GM18526 (cell line): ENCODE results near the gene PPP6R1.

Source experiments
- POLR2A ChIP-seq: IDR thresholded peaks from 3 replicates; pipeline ENCODE4 v1.6.1; 2011; ENCODE audit not compliant: insufficient read length; ENCODE audit errors: extremely low read depth

The PPP6R1 gene

GRCh38 chr19:55242517-55242916, 16.3 kb downstream of the PPP6R1 start:
- TF ChIP-seq POLR2A: no peak

GRCh38 chr19:55241935-55242464, 16.8 kb downstream of the PPP6R1 start:
- no peak for TF ChIP-seq POLR2A

- no peak for TF ChIP-seq POLR2A
Measured at GRCh38 chr19:55241143-55241934, 17.5 kb downstream of the PPP6R1 start.

- TF ChIP-seq POLR2A: no peak
Measured at GRCh38 chr19:55240713-55241020, 18.1 kb downstream of the PPP6R1 start.

DNA sequence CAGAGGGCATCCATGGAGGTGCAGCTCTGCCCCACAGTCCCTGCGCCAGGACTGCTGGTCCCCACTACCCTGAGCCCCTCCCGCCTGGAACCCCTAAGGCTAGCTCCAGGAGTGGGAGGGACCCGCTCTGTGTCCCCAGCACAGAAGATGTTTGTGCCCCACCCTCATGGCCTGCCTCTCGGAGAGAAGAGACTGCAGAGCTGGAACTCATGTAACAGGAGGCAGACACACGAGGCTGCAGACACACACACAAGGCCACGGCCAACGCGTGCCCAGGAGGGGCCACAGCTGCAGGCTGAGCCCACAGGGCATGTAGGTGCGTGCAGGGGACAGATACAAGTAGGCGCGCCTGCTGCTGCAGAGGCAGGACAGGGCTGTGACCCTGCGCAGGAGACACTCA, 19.8 kb downstream of the PPP6R1 start:
- no peak for TF ChIP-seq POLR2A

GRCh38 chr19:55238030-55238429, 20.8 kb downstream of the PPP6R1 start:
- no peak for TF ChIP-seq POLR2A

- no peak for TF ChIP-seq POLR2A
Measured at GRCh38 chr19:55232986-55233385, 25.8 kb downstream of the PPP6R1 start.

GRCh38 chr19:55232286-55232602, 26.6 kb downstream of the PPP6R1 start:
- TF ChIP-seq POLR2A: no peak

DNA sequence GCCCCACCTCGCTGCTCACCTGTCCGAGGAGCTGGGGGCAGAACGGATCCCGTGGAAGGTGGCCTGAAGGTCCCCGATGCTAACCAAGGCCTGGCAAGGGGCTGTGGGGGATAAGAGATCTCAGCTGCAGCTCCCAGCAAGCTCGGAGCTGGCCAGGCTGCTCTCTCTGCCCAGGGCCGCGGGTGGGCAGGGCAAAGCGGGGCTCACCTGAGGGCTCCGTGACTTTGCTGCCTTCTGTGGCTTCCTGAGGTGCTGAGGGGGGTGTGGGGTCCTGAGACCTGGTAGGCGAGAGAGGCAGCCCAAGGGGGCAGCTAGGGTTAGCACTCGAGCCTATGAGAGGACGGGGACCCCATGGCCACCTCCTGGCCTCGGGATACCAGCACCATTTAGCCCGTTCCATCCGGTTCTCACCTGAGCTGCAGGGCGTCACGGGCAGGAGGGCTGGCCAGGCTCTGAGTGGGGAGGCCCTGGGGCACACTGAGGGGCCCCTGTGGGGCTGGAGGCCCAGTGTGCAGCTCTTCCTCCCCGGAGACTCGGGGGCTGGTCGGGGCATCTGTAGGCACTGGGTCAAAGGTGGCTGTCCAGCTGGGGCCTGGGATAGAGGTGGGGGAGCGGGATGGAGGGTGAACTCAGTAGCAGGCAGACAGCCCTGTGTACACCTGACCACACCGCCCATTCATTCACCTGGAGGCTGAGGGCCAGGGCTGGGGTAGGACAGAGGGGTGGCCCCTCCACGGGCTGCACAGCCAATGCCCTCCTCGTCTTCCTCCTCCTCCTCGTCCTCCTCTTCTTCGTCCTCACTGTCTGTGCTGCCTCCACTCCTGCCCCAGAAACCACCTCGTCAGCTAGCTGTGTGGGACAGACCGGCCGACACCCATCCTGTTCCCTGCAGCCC, 27.2 kb downstream of the PPP6R1 start:
- no peak for TF ChIP-seq POLR2A

GRCh38 chr19:55230780-55231179, 28.0 kb downstream of the PPP6R1 start:
- no peak for TF ChIP-seq POLR2A

- no peak for TF ChIP-seq POLR2A
Measured at GRCh38 chr19:55230329-55230728, 28.5 kb downstream of the PPP6R1 start.

GRCh38 chr19:55229789-55230182, 29.0 kb downstream of the PPP6R1 start:
- no peak for TF ChIP-seq POLR2A

DNA sequence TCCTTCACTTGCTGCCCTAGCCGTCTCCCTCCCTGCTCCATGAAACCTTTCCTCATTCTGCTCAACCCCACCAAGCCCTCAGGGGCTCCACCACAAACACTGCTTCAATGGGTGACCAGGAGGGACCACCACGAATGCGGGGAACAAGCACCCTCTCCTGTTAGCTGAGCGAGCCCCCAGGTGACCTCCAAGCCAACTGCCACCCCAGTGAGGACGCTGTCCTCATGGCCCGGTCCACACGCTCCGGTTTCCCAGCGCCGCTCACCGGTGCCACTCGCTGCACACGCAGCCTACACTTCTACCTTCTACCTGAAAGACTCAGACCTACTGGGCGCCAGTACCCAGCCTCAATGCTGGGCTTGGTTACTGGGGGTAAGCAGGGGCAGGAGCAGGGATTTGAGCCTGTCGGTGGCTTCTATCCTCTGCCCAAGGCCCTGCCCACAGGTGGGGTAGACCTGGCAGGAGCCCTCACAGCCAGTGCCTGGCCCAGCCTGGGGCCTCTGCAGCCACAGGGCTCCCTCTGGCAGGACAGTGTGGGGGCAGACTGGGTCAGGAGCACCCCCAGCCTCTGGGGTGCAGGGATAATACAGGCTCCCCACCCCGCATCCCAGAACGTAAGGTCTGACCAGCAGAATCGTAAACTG, 29.6 kb downstream of the PPP6R1 start:
- TF ChIP-seq POLR2A: no peak

DNA sequence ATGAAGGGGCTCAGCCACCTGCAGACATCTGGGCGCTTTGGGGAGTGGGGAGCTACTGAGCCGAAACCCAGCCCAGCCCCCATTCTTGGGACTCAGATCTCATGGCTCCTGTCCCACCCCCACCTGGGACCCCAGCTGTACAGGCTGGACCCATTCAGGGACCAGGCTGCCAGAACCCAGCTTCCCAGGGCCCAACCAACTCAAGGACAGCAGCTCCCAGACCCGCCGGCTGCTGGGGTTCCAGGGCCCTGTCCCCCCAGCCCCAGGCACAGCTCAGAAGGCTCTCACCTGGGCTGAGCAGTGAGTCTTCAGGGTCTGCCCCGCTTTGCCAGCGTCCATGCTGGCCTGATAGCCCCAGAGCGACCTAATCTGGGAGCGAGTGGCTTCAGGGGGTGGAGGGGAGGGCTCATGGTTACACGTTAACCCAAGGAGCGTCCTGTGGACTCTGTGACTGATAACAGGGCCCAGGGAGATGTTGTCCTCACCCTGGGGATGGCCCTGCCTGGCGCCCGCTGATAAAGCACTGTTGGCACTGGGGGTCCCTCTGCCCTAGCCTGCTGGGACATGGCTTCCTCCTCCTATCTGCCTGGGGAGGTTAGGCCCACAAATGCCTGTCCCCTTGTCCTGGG, 30.3 kb downstream of the PPP6R1 start, which contains the start of gene TMEM86B:
Gene TMEM86B (minus strand): TSS at position 361 of the 629 bp plus-strand sequence. CDS start 22 bp downstream, at position 339.
- TF ChIP-seq POLR2A: no peak

DNA sequence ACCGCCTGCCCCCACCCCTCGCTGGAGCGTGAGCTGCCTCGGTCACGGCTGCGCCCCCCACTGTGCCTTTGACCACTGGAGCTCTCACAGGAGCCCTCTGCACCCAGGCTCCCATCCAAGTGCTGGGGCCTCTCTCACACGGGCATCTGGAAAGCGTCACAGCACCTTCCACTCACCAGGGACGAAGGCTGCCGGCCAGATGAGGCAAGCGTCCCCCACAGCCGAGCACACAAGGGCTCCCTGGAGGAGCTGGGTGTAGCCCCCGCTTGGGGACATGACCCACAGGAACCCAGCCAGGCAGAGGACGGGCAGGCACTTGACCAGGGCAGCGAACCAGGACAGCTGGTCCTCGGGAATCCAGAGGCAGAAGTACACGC, 30.8 kb downstream of the PPP6R1 start:
- TF ChIP-seq POLR2A: no peak

GRCh38 chr19:55227241-55228014, 31.4 kb downstream of the PPP6R1 start:
- TF ChIP-seq POLR2A: no peak
